HUDEP-2 (cell line): ENCODE data around the gene FIZ1.
"Not testable (repeated sequence)": the region's sequence is repeated elsewhere in the genome, so short reads cannot be mapped to it uniquely, and the experiment has no call there.

Experiments
- DNase-seq, 76 experiments: peaks; one replicate each; lab custom pipeline; 2025; ENCODE audit not compliant: unreplicated experiment in 76 of 76; lab: John Stamatoyannopoulos, UW

The FIZ1 gene

GRCh38 chr19:55579766-55580621, 19.3 kb downstream of the FIZ1 start:
- peak in 2 of 76 experiments; percentile 9 to 15 for DNase-seq

- DNase-seq = no peak
Measured at GRCh38 chr19:55578761-55579747, 20.3 kb downstream of the FIZ1 start.

GRCh38 chr19:55578031-55578760, 21.1 kb downstream of the FIZ1 start:
- DNase-seq = no peak

- no peak for DNase-seq
Measured at GRCh38 chr19:55576746-55577145, 22.6 kb downstream of the FIZ1 start.

- DNase-seq = not testable (repeated sequence)
Measured at GRCh38 chr19:55573929-55574328, 25.4 kb downstream of the FIZ1 start.

- DNase-seq = not testable (repeated sequence)
Measured at GRCh38 chr19:55569477-55569876, 29.8 kb downstream of the FIZ1 start.

GRCh38 chr19:55567708-55568328, 31.5 kb downstream of the FIZ1 start:
- DNase-seq = no peak

GRCh38 chr19:55566823-55567222, 32.5 kb downstream of the FIZ1 start:
- DNase-seq = no peak

GRCh38 chr19:55563261-55563690, 36.0 kb downstream of the FIZ1 start:
- DNase-seq = no peak

- DNase-seq = no peak
Measured at GRCh38 chr19:55559684-55560083, 39.6 kb downstream of the FIZ1 start.

GRCh38 chr19:55554741-55555152, 44.6 kb downstream of the FIZ1 start:
- DNase-seq = no peak

GRCh38 chr19:55554302-55554701, 45.0 kb downstream of the FIZ1 start:
- no peak for DNase-seq

GRCh38 chr19:55553217-55554182, 45.8 kb downstream of the FIZ1 start:
- DNase-seq = no peak

GRCh38 chr19:55552620-55553019, 46.7 kb downstream of the FIZ1 start:
- no peak for DNase-seq

GRCh38 chr19:55552206-55552605, 47.1 kb downstream of the FIZ1 start:
- DNase-seq = no peak

- no peak for DNase-seq
Measured at GRCh38 chr19:55550321-55550650, 49.0 kb downstream of the FIZ1 start.

GRCh38 chr19:55549500-55550320, 49.6 kb downstream of the FIZ1 start:
- DNase-seq = no peak

GRCh38 chr19:55546822-55547614, 52.3 kb downstream of the FIZ1 start:
- no peak for DNase-seq
